IMR-90 (cell line): ENCODE measurements around the gene F2. TPM values are rescaled to one million over a fixed set of nuclear protein-coding genes. Genes with fewer than 3 reads are reported as not detected.

Experiments
- ATAC-seq: fragments of 200-7000 bp; cut with Tn5 transposase; 2 replicates; pipeline ENCODE4 v1.9.1; 2020; ENCODE audit warnings: low read depth, mild to moderate bottlenecking, moderate library complexity
- BruUV-seq: library from RNA; stranded (reverse); fragments of 400-500 nt; replicated peaks from 2 replicates; lab custom pipeline; 2021; lab: Mats Ljungman, UMichigan
- CTCF ChIA-PET: fragments of 300-600 bp; formaldehyde crosslinking; extraction: SDS; loops from one replicate; lab custom pipeline; 2021; ENCODE audit warnings: antibody characterized with exemption; lab: Yijun Ruan, JAX
- POLR2A ChIA-PET: fragments of 300-600 bp; sonication (Branson Sonifier 250); formaldehyde crosslinking; loops from one replicate; lab custom pipeline; 2022; ENCODE audit warnings: antibody characterized with exemption; ENCODE audit not compliant: unreplicated experiment; lab: Charles Lee
- DNase-seq: peaks from one replicate; pipeline ENCODE4 v3.0.0; 2013
- H2AFZ ChIP-seq: replicated peaks from 2 replicates; pipeline ENCODE3; 2013; ENCODE audit warnings: low read length, mild to moderate bottlenecking; ENCODE audit not compliant: poor library complexity
- H2AK5ac ChIP-seq: 2 replicates; pipeline ENCODE4 v1.6.1; 2013; ENCODE audit warnings: low read depth, low read length, inconsistent platforms
- H2AK9ac ChIP-seq: replicated peaks from 2 replicates; pipeline ENCODE3; 2013; ENCODE audit warnings: mild to moderate bottlenecking, low read depth, low read length, moderate library complexity; ENCODE audit not compliant: poor library complexity
- H2BK120ac ChIP-seq: 2 replicates; pipeline ENCODE4 v1.6.1; 2013; ENCODE audit warnings: low read depth, low read length, inconsistent platforms
- H2BK15ac ChIP-seq: 3 replicates; pipeline ENCODE4 v1.6.1; 2013; ENCODE audit warnings: low read depth, low read length, inconsistent platforms
- H2BK20ac ChIP-seq: 2 replicates; pipeline ENCODE4 v1.6.1; 2013; ENCODE audit warnings: low read depth, mild to moderate bottlenecking, inconsistent platforms, low read length, moderate library complexity
- H2BK5ac ChIP-seq: 2 replicates; pipeline ENCODE4 v1.6.1; 2013; ENCODE audit warnings: mild to moderate bottlenecking, low read depth, low read length, inconsistent platforms; ENCODE audit not compliant: poor library complexity, severe bottlenecking
- H3K14ac ChIP-seq: replicated peaks from 2 replicates; pipeline ENCODE4 v1.6.1; 2013; ENCODE audit warnings: low read depth, low read length, inconsistent platforms
- H3K18ac ChIP-seq: 2 replicates; pipeline ENCODE4 v1.6.1; 2013; ENCODE audit warnings: low read depth, low read length, control low read depth
- H3K23ac ChIP-seq: 2 replicates; pipeline ENCODE4 v1.6.1; 2013; ENCODE audit warnings: low read depth, low read length, inconsistent platforms
- H3K27ac ChIP-seq: 2 replicates; pipeline ENCODE4 v1.5.1; 2013; ENCODE audit warnings: mild to moderate bottlenecking, control low read depth, low read length; ENCODE audit not compliant: insufficient read depth
- H3K27me3 ChIP-seq: 2 replicates; pipeline ENCODE4 v1.6.1; 2013; ENCODE audit warnings: low read length; ENCODE audit not compliant: control insufficient read depth, insufficient read depth
- H3K36me3 ChIP-seq: 2 replicates; pipeline ENCODE4 v1.6.1; 2013; ENCODE audit warnings: low read length, mixed read lengths; ENCODE audit not compliant: control insufficient read depth, insufficient read depth
- H3K4ac ChIP-seq: 2 replicates; pipeline ENCODE4 v1.6.1; 2013; ENCODE audit warnings: low read depth, low read length, inconsistent platforms
- H3K4me1 ChIP-seq: 2 replicates; pipeline ENCODE4 v1.6.1; 2013; ENCODE audit warnings: low read length, mixed read lengths; ENCODE audit not compliant: control insufficient read depth, insufficient read depth
- H3K4me2 ChIP-seq: 2 replicates; pipeline ENCODE4 v1.6.1; 2013; ENCODE audit warnings: low read depth, mild to moderate bottlenecking, control low read depth, low read length, moderate library complexity
- H3K4me3 ChIP-seq: 2 replicates; pipeline ENCODE4 v1.5.1; 2013; ENCODE audit warnings: low read depth, mild to moderate bottlenecking, control low read depth, low read length, moderate library complexity; ENCODE audit not compliant: insufficient read depth
- H3K56ac ChIP-seq: 2 replicates; pipeline ENCODE4 v1.6.1; 2013; ENCODE audit warnings: low read length, inconsistent platforms; ENCODE audit not compliant: insufficient read depth; ENCODE audit errors: extremely low read depth
- H3K79me1 ChIP-seq, 2 experiments: 2 replicates each; pipeline ENCODE4 v1.6.1; 2013; ENCODE audit warnings: low read length in 2 of 2, inconsistent platforms in 1 of 2, low read depth in 1 of 2
- H3K9ac ChIP-seq: 2 replicates; pipeline ENCODE4 v1.6.1; 2013; ENCODE audit warnings: low read depth, low read length, control low read depth
- H3K9me1 ChIP-seq: 2 replicates; pipeline ENCODE4 v1.6.1; 2013; ENCODE audit warnings: low read length, inconsistent platforms; ENCODE audit not compliant: insufficient read depth
- H3K9me3 ChIP-seq: 2 replicates; pipeline ENCODE4 v1.6.1; 2013; ENCODE audit warnings: low read length; ENCODE audit not compliant: control insufficient read depth, insufficient read depth
- H4K20me1 ChIP-seq: 2 replicates; pipeline ENCODE4 v1.6.1; 2013; ENCODE audit warnings: low read length, inconsistent platforms; ENCODE audit not compliant: insufficient read depth
- H4K5ac ChIP-seq: 2 replicates; pipeline ENCODE4 v1.6.1; 2013; ENCODE audit warnings: mild to moderate bottlenecking, low read depth, low read length, control low read depth
- H4K8ac ChIP-seq, 2 experiments: 2 replicates each; pipeline ENCODE4 v1.6.1; 2013; ENCODE audit warnings: low read depth in 2 of 2, low read length in 2 of 2, control low read depth in 1 of 2, inconsistent platforms in 1 of 2
- H4K91ac ChIP-seq: 2 replicates; pipeline ENCODE4 v1.6.1; 2013; ENCODE audit warnings: low read depth, low read length, inconsistent platforms; ENCODE audit not compliant: insufficient read depth
- FOS ChIP-seq: fragments of 150-350 bp; IDR thresholded peaks from 2 replicates; pipeline ENCODE4 v1.6.1; 2016; ENCODE audit warnings: low read depth, low read length
- MAZ ChIP-seq: IDR thresholded peaks from 2 replicates; pipeline ENCODE4 v1.6.1; 2012; ENCODE audit warnings: low read depth, mild to moderate bottlenecking, low read length, improper control_type of control experiment, moderate library complexity, borderline replicate concordance
- MXI1 ChIP-seq: IDR thresholded peaks from 2 replicates; pipeline ENCODE4 v1.6.1; 2012; ENCODE audit warnings: low read depth, mild to moderate bottlenecking, low read length, moderate library complexity, borderline replicate concordance
- POLR2A ChIP-seq: IDR thresholded peaks from 2 replicates; pipeline ENCODE4 v1.6.1; 2012; ENCODE audit warnings: mild to moderate bottlenecking, low read depth, low read length
- RAD21 ChIP-seq: IDR thresholded peaks from 2 replicates; pipeline ENCODE4 v1.6.1; 2012; ENCODE audit warnings: low read length, improper control_type of control experiment
- RFX5 ChIP-seq: IDR thresholded peaks from 2 replicates; pipeline ENCODE4 v1.8.0; 2012; ENCODE audit warnings: low read depth, mild to moderate bottlenecking, low read length, moderate library complexity
- WGBS, 2 experiments: methylation state at CpG; one replicate each; pipeline versions ENCODE4 v1.1.5 to v1.1.7; 2013; ENCODE audit warnings: missing lambda C conversion rate in 2 of 2; ENCODE audit not compliant: insufficient read length in 1 of 2; ENCODE audit errors: extremely low coverage in 2 of 2; 5-methylcytosine and 5-hydroxymethylcytosine counted together
- dilution Hi-C: fragments of 300-500 bp; cut with HindIII; formaldehyde crosslinking; loops from one replicate; pipeline ENCODE4 v1.14.3; 2018; ENCODE audit warnings: low sequenced_read_pairs; ENCODE audit not compliant: unreplicated experiment
- in situ Hi-C: fragments of 300-500 bp; cut with MboI; formaldehyde crosslinking; loops from 3 replicates; pipeline ENCODE4 v1.14.3; 2019; ENCODE audit warnings: low sequenced_read_pairs, inconsistent platforms, mixed read lengths
- intact Hi-C: fragments of 100-400 bp; cut with micrococcal nuclease; formaldehyde crosslinking; loops from 2 replicates; pipeline ENCODE4 v1.10.0; 2022
- polyA plus RNA-seq, 3 experiments: library from polyadenylated mRNA; depleted of rRNA; stranded (reverse); fragments of >200 nt; gene quantifications; 2 replicates each; pipeline ENCODE4 v1.2.3, GENCODE V29; 2012; ENCODE audit warnings: low replicate concordance in 1 of 3
- total RNA-seq: library from RNA; depleted of rRNA; stranded (reverse); fragments of >200 nt; gene quantifications from 2 replicates; pipeline ENCODE4 v1.2.3, GENCODE V29; 2012

Gene F2
- total and polyA plus RNA-seq, 2 of the 4 experiments (the other 2 are of a cell fraction): not detected

DNA sequence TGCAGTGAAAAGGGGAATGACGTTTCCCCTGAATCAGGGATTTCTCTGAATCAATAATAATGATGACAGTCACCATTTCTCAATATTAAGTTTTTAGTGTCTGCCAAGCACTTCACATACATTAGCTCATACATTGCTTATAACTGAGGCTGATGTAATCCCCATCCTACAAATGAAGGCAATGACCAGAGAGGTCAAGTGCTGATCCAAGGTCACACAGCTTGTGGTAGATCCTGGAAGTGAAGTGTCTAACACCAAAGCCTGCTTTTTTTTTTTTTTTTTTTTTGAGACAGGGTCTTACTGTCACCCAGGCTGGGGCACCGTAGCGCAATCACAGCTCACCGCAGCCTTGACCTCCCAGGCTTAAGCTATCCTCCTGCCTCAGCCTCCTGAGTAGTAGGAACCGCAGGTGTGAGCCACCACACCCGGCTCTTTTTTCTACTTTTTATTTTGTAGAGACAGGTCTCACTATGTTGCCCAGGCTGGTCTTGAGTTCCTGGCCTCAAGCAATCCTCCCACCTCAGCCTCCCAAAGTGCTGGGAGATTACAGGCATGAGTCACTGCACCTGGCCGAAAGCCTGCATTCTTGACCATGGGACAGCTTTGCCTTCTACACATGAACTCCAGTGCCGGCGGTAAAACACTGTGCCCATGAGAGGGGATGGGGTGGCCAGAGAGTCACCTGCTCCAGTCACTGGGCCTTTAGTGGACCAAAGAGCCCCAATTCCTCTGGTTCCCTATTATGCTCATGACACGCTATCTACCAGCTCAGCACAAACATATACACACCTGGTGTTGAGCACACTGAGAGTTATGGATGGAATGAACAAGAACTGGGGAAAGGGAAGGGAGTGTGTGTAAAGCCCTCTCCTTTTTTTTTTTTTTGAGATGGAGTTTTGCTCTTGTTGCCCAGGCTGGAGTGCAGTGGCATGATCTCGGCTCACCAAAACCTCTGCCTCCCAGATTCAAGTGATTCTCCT lies 36.0 kb upstream of the F2 start:
- no peak overlapping the region for H2BK20ac ChIP-seq
- BruUV-seq: no TSS peak
- H4K20me1 ChIP-seq: peaks cover 6% of the 10 kb centered on the region; the same call in 1 of the 2 replicates
- no peak overlapping the region; the same call in 1 of the 2 replicates for H2AK5ac ChIP-seq
- DNase-seq (no peak), ATAC-seq (no peak)
- no peak overlapping the region for H2AK9ac ChIP-seq
- POLR2A ChIA-PET: no interaction called here
- 100% methylated on average over 2 of the region's 11 CpGs; no CpG with 5 or more reads in 1 of the 2 experiments for WGBS, 2 experiments
- H2BK15ac ChIP-seq: no peak overlapping the region
- in situ Hi-C loops (no loop called here), dilution Hi-C loops (no loop called here), intact Hi-C loops (loop anchor here (10.0 kb wide), 1 partner anchor 298 kb away; the partner anchor contains the start of gene MDK)
- no peak overlapping the region for H3K9ac ChIP-seq
- no peak overlapping the region for H3K4me2 ChIP-seq
- H3K23ac ChIP-seq: no peak overlapping the region
- no peak overlapping the region for H3K14ac ChIP-seq
- H3K18ac ChIP-seq: no peak overlapping the region
- H3K27ac ChIP-seq: no peak overlapping the region
- no peak overlapping the region for H3K56ac ChIP-seq
- H3K4me3 ChIP-seq: no peak overlapping the region
- no peak overlapping the region for H4K5ac ChIP-seq
- peaks cover 20% of the 10 kb centered on the region for H3K9me1 ChIP-seq
- H4K8ac ChIP-seq: no peak overlapping the region
- H3K4me1 ChIP-seq: peaks cover 16% of the 10 kb centered on the region
- H3K79me1 ChIP-seq: peaks cover 12 to 33% of the 10 kb centered on the region in 2 experiments; a peak in 3 of 4 replicates
- TF ChIP-seq MAZ (no peak), MXI1 (no peak), FOS (no peak), POLR2A (no peak), RFX5 (no peak), RAD21 (no peak)
- H2BK5ac ChIP-seq: no peak overlapping the region
- peaks cover 66% of the 10 kb centered on the region for H3K36me3 ChIP-seq
- no peak overlapping the region for H2AFZ ChIP-seq
- H2BK120ac ChIP-seq: no peak overlapping the region
- no peaks in the 10 kb centered on the region for H3K9me3 ChIP-seq
- H3K4ac ChIP-seq: no peak overlapping the region
- no peak overlapping the region for H4K91ac ChIP-seq
- no peaks in the 10 kb centered on the region for H3K27me3 ChIP-seq
- CTCF ChIA-PET: no interaction called here
